Stomach (tissue), 9 donors: ENCODE data around the gene ATXN7L3B. TPM values are rescaled to one million over a fixed set of nuclear protein-coding genes. Genes with fewer than 3 reads are reported as not detected.

Experiments used
- DNase-seq, 2 donors: peaks; one replicate each; pipeline versions ENCODE4 v3.0.0 to v3.0.0-alpha.2; 2013 to 2019
- H3K27ac ChIP-seq, 5 donors: fragments of 200-600 bp in 4 of 5; sonication (generic) in 4 of 5; one replicate each; pipeline ENCODE4 v1.5.1; 2013 to 2019; ENCODE audit warnings: mild to moderate bottlenecking in 1 of 5, moderate library complexity in 1 of 5
- H3K27me3 ChIP-seq, 3 donors: fragments of 200-600 bp; sonication (generic); one replicate each; pipeline ENCODE4 v1.5.1; 2017 to 2019; ENCODE audit warnings: mixed run types in 1 of 3
- H3K36me3 ChIP-seq, 4 donors: fragments of 200-600 bp; sonication (generic); 1 replicate in 3 of 4; 2 replicates in 1 of 4; pipeline ENCODE4 v1.5.1; 2016 to 2019
- H3K4me1 ChIP-seq, 4 donors: fragments of 200-600 bp; sonication (generic); one replicate each; pipeline ENCODE4 v1.5.1; 2016 to 2019
- H3K4me3 ChIP-seq, 4 donors: fragments of 200-600 bp; sonication (generic) in 3 of 4; one replicate each; pipeline ENCODE4 v1.5.1; 2016 to 2019; ENCODE audit warnings: mild to moderate bottlenecking in 1 of 4
- H3K9me3 ChIP-seq, 4 donors: fragments of 200-600 bp; sonication (generic); one replicate each; pipeline ENCODE4 v1.5.1; 2016 to 2019
- CTCF ChIP-seq, 7 experiments: fragments of 450-650 bp in 4 of 7; fragments of 200-600 bp in 3 of 7; sonication (generic) in 3 of 7; IDR thresholded peaks; one replicate each; pipeline ENCODE4 v1.5.1; 2016 to 2019; ENCODE audit warnings: antibody characterized with exemption in 7 of 7, control low read depth in 2 of 7, mild to moderate bottlenecking in 1 of 7
- EP300 ChIP-seq: sonication (generic); formaldehyde crosslinking; IDR thresholded peaks from one replicate; pipeline ENCODE4 v1.6.1; 2017; ENCODE audit warnings: antibody characterized with exemption
- POLR2A ChIP-seq, 4 donors: fragments of 450-650 bp; IDR thresholded peaks; one replicate each; pipeline ENCODE4 v1.6.1; 2016; ENCODE audit warnings: antibody characterized with exemption in 4 of 4, control low read depth in 2 of 4, mild to moderate bottlenecking in 1 of 4, moderate library complexity in 1 of 4
- POLR2AphosphoS5 ChIP-seq, 3 donors: sonication (generic); formaldehyde crosslinking; IDR thresholded peaks; one replicate each; pipeline ENCODE4 v1.6.1; 2016; ENCODE audit warnings: antibody characterized with exemption in 3 of 3
- WGBS, 5 donors: extraction: QIAGEN DNeasy Blood & Tissue Kit in 3 of 5; methylation state at CpG; one replicate each; pipeline versions ENCODE4 v1.1.5 to v1.1.7; 2013 to 2018; 5-methylcytosine and 5-hydroxymethylcytosine counted together
- intact Hi-C: fragments of 100-400 bp; cut with DNase I; formaldehyde crosslinking; loops from one replicate; pipeline ENCODE4 v1.15.1; 2023; ENCODE audit warnings: low total_unique reads
- polyA plus RNA-seq, 3 donors: library from polyadenylated mRNA; stranded (reverse); fragments of 200-250 nt; gene quantifications; one replicate each; pipeline ENCODE4 v1.2.3, GENCODE V29; 2013
- total RNA-seq, 5 donors: library from RNA; depleted of rRNA; stranded (reverse); fragments of >200 nt; gene quantifications; one replicate each; pipeline versions ENCODE4 v1.1.0 to v1.2.3, GENCODE V29; 2014 to 2016
- donor health status: healthy with polysubstance abuse.
- donor health status: Bipolar disorder and iron deficiency.
- donor health status: healthy.

ATXN7L3B gene
- total and polyA plus RNA-seq, 8 donors = 14.2 to 59.8 (median 26.5) TPM

- intact Hi-C loops = no loop called here
- no peaks in the 10 kb centered on the region for H3K9me3 ChIP-seq
- H3K36me3 ChIP-seq = no peaks in the 10 kb centered on the region
- no peak for TF ChIP-seq EP300
- DNase-seq = no peak
- no peaks in the 10 kb centered on the region for H3K27me3 ChIP-seq
- peaks cover 0 to 12% (median 5%) of the 10 kb centered on the region in 4 donors for H3K4me1 ChIP-seq
- 52 to 89% (median 65%) methylated on average over 1 of the region's 1 CpG for WGBS, 5 donors
- peak overlapping the region in 1 of 5 donors; percentile 56 for H3K27ac ChIP-seq
- no peak overlapping the region for H3K4me3 ChIP-seq
These were observed 41.8 kb downstream of the ATXN7L3B start for GRCh38 chr12:74579446-74579845.

DNA sequence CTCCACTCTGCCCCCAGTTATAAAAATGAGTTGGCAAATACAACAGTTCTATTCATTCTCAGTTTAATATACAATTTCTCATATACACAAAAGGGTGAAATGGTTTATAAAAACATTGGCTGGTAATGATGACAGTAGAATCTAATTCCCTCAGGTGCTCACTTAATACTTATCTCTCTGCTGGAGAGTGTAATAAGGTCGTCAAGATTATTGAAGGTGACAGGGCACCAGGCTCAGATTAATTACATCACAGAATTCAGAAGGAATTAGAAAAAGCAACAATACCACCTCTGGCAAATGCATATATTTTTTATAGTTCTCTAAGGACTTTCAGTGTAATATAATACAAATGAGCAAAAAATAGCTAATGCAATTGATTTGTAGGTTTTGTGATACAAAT is 42.3 kb downstream of the ATXN7L3B start:
- no peak for TF ChIP-seq POLR2A (IDR thresholded peaks at IDR 0.05)
- no peak for TF ChIP-seq POLR2AphosphoS5 (IDR thresholded peaks at IDR 0.05)
- no peak for TF ChIP-seq CTCF (IDR thresholded peaks at IDR 0.05)
- TF ChIP-seq EP300 = no peak
- no peak for DNase-seq
- Histone ChIP-seq H3K27ac (peak overlapping the region in 2 of 5 donors; percentile 20 to 56), H3K27me3 (no peaks in the 10 kb centered on the region), H3K9me3 (no peaks in the 10 kb centered on the region), H3K4me1 (peaks cover 0 to 17% (median 8%) of the 10 kb centered on the region in 4 donors), H3K36me3 (no peaks in the 10 kb centered on the region), H3K4me3 (no peak overlapping the region)
- intact Hi-C loops = no loop called here
- 4 to 46% (median 18%) methylated on average over 1 of the region's 1 CpG for WGBS, 5 donors

DNA sequence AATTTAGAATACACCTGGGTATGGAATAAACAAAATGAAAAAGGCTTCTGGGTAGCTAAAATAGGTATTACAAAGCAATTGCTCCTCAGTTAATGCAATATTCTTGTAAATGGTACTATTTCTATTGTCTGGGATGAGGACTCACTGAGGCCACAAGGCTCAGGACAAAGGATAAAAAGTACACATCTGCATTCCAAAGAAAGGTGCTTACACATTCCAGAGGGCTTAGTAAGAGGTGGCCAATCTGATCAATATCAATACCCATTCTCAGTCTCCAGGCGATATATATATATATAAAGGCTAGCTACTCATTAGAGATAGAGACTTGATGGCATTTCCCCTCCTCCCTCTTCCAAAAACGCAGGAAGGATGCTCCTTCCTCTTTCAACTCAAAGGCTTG is 43.8 kb downstream of the ATXN7L3B start:
- no peaks in the 10 kb centered on the region for H3K9me3 ChIP-seq
- peaks cover 0 to 22% (median 10%) of the 10 kb centered on the region in 4 donors for H3K4me1 ChIP-seq
- 26 to 46% (median 32%) methylated on average over 2 of the region's 2 CpGs for WGBS, 5 donors
- H3K27ac ChIP-seq = peak overlapping the region in 1 of 5 donors; percentile 56
- intact Hi-C loops = no loop called here
- no peak overlapping the region for H3K4me3 ChIP-seq
- no peaks in the 10 kb centered on the region for H3K27me3 ChIP-seq
- no peak for DNase-seq
- no peak for TF ChIP-seq EP300
- no peak for TF ChIP-seq CTCF (IDR thresholded peaks at IDR 0.05)
- TF ChIP-seq POLR2AphosphoS5 (IDR thresholded peaks at IDR 0.05) = no peak
- no peak for TF ChIP-seq POLR2A (IDR thresholded peaks at IDR 0.05)
- H3K36me3 ChIP-seq = no peaks in the 10 kb centered on the region

GRCh38 chr12:74584483-74585062 is 46.9 kb downstream of the ATXN7L3B start:
- Histone ChIP-seq H3K27ac (peak overlapping the region in 1 of 5 donors; percentile 1), H3K36me3 (no peaks in the 10 kb centered on the region), H3K27me3 (no peaks in the 10 kb centered on the region), H3K4me1 (peaks cover 0 to 23% (median 11%) of the 10 kb centered on the region in 4 donors), H3K4me3 (no peak overlapping the region), H3K9me3 (no peaks in the 10 kb centered on the region)
- 29 to 48% (median 37%) methylated on average over 3 of the region's 3 CpGs for WGBS, 5 donors
- no peak for DNase-seq
- TF ChIP-seq EP300 (no peak), POLR2A (IDR thresholded peaks at IDR 0.05) (no peak), POLR2AphosphoS5 (IDR thresholded peaks at IDR 0.05) (no peak)
- intact Hi-C loops = no loop called here

GRCh38 chr12:74586251-74586650 is 48.6 kb downstream of the ATXN7L3B start:
- intact Hi-C loops = no loop called here
- no peak for DNase-seq
- Histone ChIP-seq H3K9me3 (no peaks in the 10 kb centered on the region), H3K27me3 (no peaks in the 10 kb centered on the region), H3K4me3 (no peak overlapping the region), H3K27ac (peak overlapping the region in 4 of 5 donors; percentile 47 to 66 (median 60)), H3K36me3 (no peaks in the 10 kb centered on the region), H3K4me1 (peaks cover 0 to 16% (median 8%) of the 10 kb centered on the region in 4 donors)
- 19 to 44% (median 32%) methylated on average over 4 of the region's 4 CpGs for WGBS, 5 donors
- TF ChIP-seq CTCF (IDR thresholded peaks at IDR 0.05) = no peak
- TF ChIP-seq POLR2A (IDR thresholded peaks at IDR 0.05) = no peak
- TF ChIP-seq POLR2AphosphoS5 (IDR thresholded peaks at IDR 0.05) = no peak
- TF ChIP-seq EP300 = no peak
